Endothelial cell of umbilical vein (primary cell): Measurements from ENCODE around the gene PTGS2. TPM values are rescaled to one million over a fixed set of nuclear protein-coding genes. Genes with fewer than 3 reads are reported as not detected.

Experiments
- BruUV-seq: library from RNA; stranded (reverse); fragments of 400-500 nt; replicated peaks from 2 replicates; lab custom pipeline; 2021; lab: Mats Ljungman, UMichigan
- CTCF ChIA-PET: fragments of 300-600, 350-600 bp; sonication (Branson Sonifier 250); formaldehyde crosslinking; loops from one replicate; lab custom pipeline; 2021; ENCODE audit warnings: antibody characterized with exemption, inconsistent platforms; lab: Charles Lee
- POLR2A ChIA-PET: fragments of 300-600, 350-600 bp; sonication (Branson Sonifier 250); formaldehyde crosslinking; loops from one replicate; lab custom pipeline; 2021; ENCODE audit warnings: antibody characterized with exemption, inconsistent platforms; lab: Charles Lee
- DNase-seq: peaks from one replicate; pipeline ENCODE4 v3.0.0-alpha.2; 2011; ENCODE audit warnings: low read depth, low spot score
- FAIRE-seq: peaks from 2 replicates; lab custom pipeline; 2011; peaks lifted over from hg19 to GRCh38; lab: Jason Lieb, UNC
- H2AFZ ChIP-seq: 2 replicates; pipeline ENCODE4 v1.6.0; 2012; ENCODE audit warnings: low read depth, low read length, control low read depth, inconsistent platforms
- H3K27ac ChIP-seq: 2 replicates; pipeline ENCODE4 v1.5.1; 2011; ENCODE audit warnings: low read depth, mild to moderate bottlenecking, control low read depth, low read length, moderate library complexity; ENCODE audit not compliant: insufficient read depth
- H3K27me3 ChIP-seq, 2 experiments: 2 replicates each; pipeline versions ENCODE4 v1.6.0 to v1.6.1; 2011; ENCODE audit warnings: low read length in 2 of 2, mixed read lengths in 1 of 2; ENCODE audit not compliant: control insufficient read depth in 2 of 2, insufficient read depth in 2 of 2
- H3K36me3 ChIP-seq, 2 experiments: 2 replicates in 1 of 2; 3 replicates in 1 of 2; pipeline ENCODE4 v1.5.1; 2011; ENCODE audit warnings: low read length in 2 of 2, mild to moderate bottlenecking in 1 of 2, moderate library complexity in 1 of 2; ENCODE audit not compliant: control insufficient read depth in 2 of 2, insufficient read depth in 2 of 2; ENCODE audit errors: extremely low read depth in 1 of 2
- H3K4me1 ChIP-seq: 3 replicates; pipeline ENCODE4 v1.5.1; 2011; ENCODE audit warnings: mild to moderate bottlenecking, low read length; ENCODE audit not compliant: control insufficient read depth, insufficient read depth; ENCODE audit errors: extremely low read depth
- H3K4me2 ChIP-seq: 2 replicates; pipeline ENCODE4 v1.6.1; 2011; ENCODE audit warnings: low read length, control low read depth, mixed read lengths; ENCODE audit not compliant: insufficient read depth
- H3K4me3 ChIP-seq, 3 experiments: fragments of 200-600 bp in 1 of 3; sonication (generic), shearing (Covaris generic) in 1 of 3; replicated peaks in 1 of 3; 2 replicates each; pipeline ENCODE4 v1.5.1; 2011 to 2016; ENCODE audit warnings: control low read depth in 3 of 3, low read length in 3 of 3, mild to moderate bottlenecking in 2 of 3, inconsistent platforms in 1 of 3, low read depth in 1 of 3, moderate library complexity in 1 of 3; ENCODE audit not compliant: insufficient read depth in 1 of 3
- H3K79me2 ChIP-seq: 2 replicates; pipeline ENCODE4 v1.6.0; 2012; ENCODE audit warnings: low read length, inconsistent platforms; ENCODE audit not compliant: control insufficient read depth, insufficient read depth
- H3K9ac ChIP-seq: replicated peaks from 2 replicates; pipeline ENCODE3; 2011; ENCODE audit warnings: low read length, control low read depth; ENCODE audit not compliant: insufficient read depth; ENCODE audit errors: extremely low read depth
- H3K9me1 ChIP-seq: replicated peaks from 3 replicates; pipeline ENCODE4 v1.6.0; 2011; ENCODE audit warnings: mild to moderate bottlenecking, low read length; ENCODE audit not compliant: control insufficient read depth, insufficient read depth; ENCODE audit errors: extremely low read depth
- H3K9me3 ChIP-seq: replicated peaks from 2 replicates; pipeline ENCODE4 v1.5.1; 2012; ENCODE audit warnings: low read length, inconsistent platforms; ENCODE audit not compliant: control insufficient read depth, insufficient read depth
- H4K20me1 ChIP-seq: replicated peaks from 2 replicates; pipeline ENCODE3; 2011; ENCODE audit warnings: mild to moderate bottlenecking, low read length; ENCODE audit not compliant: control insufficient read depth, insufficient read depth; ENCODE audit errors: extremely low read depth
- EZH2 ChIP-seq: IDR thresholded peaks from 2 replicates; pipeline ENCODE4 v1.6.1; 2012; ENCODE audit warnings: borderline replicate concordance, low read depth, mild to moderate bottlenecking, moderate library complexity, low read length, inconsistent platforms; ENCODE audit not compliant: severe bottlenecking
- FOS ChIP-seq: IDR thresholded peaks from 2 replicates; pipeline ENCODE4 v1.6.1; 2011; ENCODE audit warnings: mild to moderate bottlenecking, low read length, moderate library complexity, borderline replicate concordance; ENCODE audit not compliant: insufficient read depth
- GATA2 ChIP-seq: IDR thresholded peaks from 2 replicates; pipeline ENCODE4 v1.7.0; 2011; ENCODE audit warnings: low read depth, mild to moderate bottlenecking, moderate library complexity, mixed read lengths, low read length; ENCODE audit not compliant: insufficient read length, insufficient read depth
- JUN ChIP-seq: IDR thresholded peaks from 2 replicates; pipeline ENCODE4 v1.6.1; 2011; ENCODE audit warnings: borderline replicate concordance, low read depth; ENCODE audit not compliant: insufficient read length, insufficient read depth
- MYC ChIP-seq: IDR thresholded peaks from one replicate; pipeline ENCODE4 v1.6.1; 2011; ENCODE audit warnings: mild to moderate bottlenecking, low read depth, low read length
- POLR2A ChIP-seq: IDR thresholded peaks from 2 replicates; pipeline ENCODE4 v1.6.1; 2012; ENCODE audit warnings: low read depth, mild to moderate bottlenecking, control low read depth, low read length
- POLR2AphosphoS5 ChIP-seq: IDR thresholded peaks from 2 replicates; pipeline ENCODE4 v1.6.1; 2012; ENCODE audit warnings: low read depth, mild to moderate bottlenecking, control low read depth, low read length, moderate library complexity; ENCODE audit not compliant: insufficient read depth
- dilution Hi-C: fragments of 300-500 bp; cut with MboI; formaldehyde crosslinking; loops from one replicate; pipeline ENCODE4 v1.15.0; 2019; ENCODE audit warnings: low sequenced_read_pairs; ENCODE audit not compliant: extremely low pct_ligation_motif_present
- intact Hi-C: fragments of 100-400 bp; cut with micrococcal nuclease; formaldehyde crosslinking; loops from one replicate; pipeline ENCODE4 v1.10.0; 2022
- polyA plus RNA-seq, 4 experiments: library from polyadenylated mRNA; depleted of rRNA in 3 of 4; stranded (reverse) in 3 of 4; unstranded in 1 of 4; fragments of >200 nt; gene quantifications; 2 replicates each; pipeline versions ENCODE4 v1.2.1 to v1.2.3, GENCODE V29; 2011 to 2012; ENCODE audit warnings: missing spikeins in 1 of 4
- total RNA-seq: library from RNA; stranded (reverse); gene quantifications from 2 replicates; pipeline ENCODE4 v1.2.3, GENCODE V29; 2021
- TF ChIP-seq, protein P1 (sequence below), 2 donors: IDR thresholded peaks; 1 replicate in 1 of 2; 2 replicates in 1 of 2; pipeline ENCODE4 v1.5.1; 2011; ENCODE audit warnings: low read length in 2 of 2, mild to moderate bottlenecking in 2 of 2, moderate library complexity in 2 of 2, control low read depth in 1 of 2, inconsistent platforms in 1 of 2, low read depth in 1 of 2; ENCODE audit not compliant: insufficient read depth in 1 of 2; ENCODE audit errors: extremely low read depth in 1 of 2
- TF ChIP-seq, protein P2 (sequence below): IDR thresholded peaks from 2 replicates; pipeline ENCODE4 v1.6.1; 2011; ENCODE audit not compliant: insufficient read depth, insufficient read length

The PTGS2 gene
- total and polyA plus RNA-seq, 2 donors (not counting 3 experiments of a cell fraction or from before 2014, with no cell fraction given), result 21.6 to 84.6 TPM

DNA sequence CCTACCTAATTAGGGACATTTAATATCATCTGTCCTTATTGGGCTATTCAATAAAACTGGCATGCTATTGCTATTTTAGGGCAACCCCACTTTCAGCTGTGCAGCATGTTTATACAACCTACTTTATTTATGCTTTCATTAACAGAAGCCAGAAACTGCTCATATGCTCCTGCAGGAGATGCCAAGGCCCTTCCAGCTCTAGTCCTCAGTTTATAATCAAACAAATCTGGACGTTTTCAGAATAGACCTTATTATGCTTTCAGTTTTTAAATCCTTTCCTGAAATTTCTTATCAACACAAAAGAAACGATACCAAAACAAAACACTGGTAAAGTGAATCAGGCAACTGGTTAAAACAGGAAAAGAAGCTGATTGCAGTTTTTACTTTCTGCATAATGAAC, 53.2 kb downstream of the PTGS2 start:
- no peaks in the 10 kb centered on the region for H3K9me1 ChIP-seq
- H3K79me2 ChIP-seq, result no peaks in the 10 kb centered on the region
- no peaks in the 10 kb centered on the region for H3K9me3 ChIP-seq
- peak overlapping the region; percentile 79 for H2AFZ ChIP-seq
- no peak for TF ChIP-seq FOS
- TF ChIP-seq JUN, result no peak
- no peak for TF ChIP-seq GATA2
- no peak for TF ChIP-seq POLR2A
- TF ChIP-seq, protein P1, sequence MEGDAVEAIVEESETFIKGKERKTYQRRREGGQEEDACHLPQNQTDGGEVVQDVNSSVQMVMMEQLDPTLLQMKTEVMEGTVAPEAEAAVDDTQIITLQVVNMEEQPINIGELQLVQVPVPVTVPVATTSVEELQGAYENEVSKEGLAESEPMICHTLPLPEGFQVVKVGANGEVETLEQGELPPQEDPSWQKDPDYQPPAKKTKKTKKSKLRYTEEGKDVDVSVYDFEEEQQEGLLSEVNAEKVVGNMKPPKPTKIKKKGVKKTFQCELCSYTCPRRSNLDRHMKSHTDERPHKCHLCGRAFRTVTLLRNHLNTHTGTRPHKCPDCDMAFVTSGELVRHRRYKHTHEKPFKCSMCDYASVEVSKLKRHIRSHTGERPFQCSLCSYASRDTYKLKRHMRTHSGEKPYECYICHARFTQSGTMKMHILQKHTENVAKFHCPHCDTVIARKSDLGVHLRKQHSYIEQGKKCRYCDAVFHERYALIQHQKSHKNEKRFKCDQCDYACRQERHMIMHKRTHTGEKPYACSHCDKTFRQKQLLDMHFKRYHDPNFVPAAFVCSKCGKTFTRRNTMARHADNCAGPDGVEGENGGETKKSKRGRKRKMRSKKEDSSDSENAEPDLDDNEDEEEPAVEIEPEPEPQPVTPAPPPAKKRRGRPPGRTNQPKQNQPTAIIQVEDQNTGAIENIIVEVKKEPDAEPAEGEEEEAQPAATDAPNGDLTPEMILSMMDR (IDR thresholded peaks at IDR 0.05; ENCODE audit: extremely low read depth in 1 of 2, insufficient read depth in 1 of 2, low read depth in 1 of 2, low read length in 2 of 2), result no peak
- TF ChIP-seq POLR2AphosphoS5, result no peak
- TF ChIP-seq, protein P2, sequence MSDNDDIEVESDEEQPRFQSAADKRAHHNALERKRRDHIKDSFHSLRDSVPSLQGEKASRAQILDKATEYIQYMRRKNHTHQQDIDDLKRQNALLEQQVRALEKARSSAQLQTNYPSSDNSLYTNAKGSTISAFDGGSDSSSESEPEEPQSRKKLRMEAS, result no peak
- TF ChIP-seq MYC, result no peak
- no peak for TF ChIP-seq EZH2
- H3K4me2 ChIP-seq, result peak overlapping the region; percentile 94
- peaks cover 18% of the 10 kb centered on the region for H3K4me1 ChIP-seq
- H3K27ac ChIP-seq, result peak overlapping the region; percentile 57
- FAIRE-seq, result peak; percentile 61
- H3K36me3 ChIP-seq, result no peaks in the 10 kb centered on the region
- POLR2A ChIA-PET, result no interaction called here
- intact Hi-C loops, result no loop called here
- peak; percentile 61 for DNase-seq
- H4K20me1 ChIP-seq, result no peaks in the 10 kb centered on the region
- H3K27me3 ChIP-seq, result no peaks in the 10 kb centered on the region
- dilution Hi-C loops, result no loop called here
- peak overlapping the region; percentile 69 for H3K9ac ChIP-seq
- no TSS peak for BruUV-seq
- peak overlapping the region in 1 of 3 experiments; percentile 23 for H3K4me3 ChIP-seq
- CTCF ChIA-PET, result interaction anchor here (0.8 to 2.3 kb wide), 15 partner anchors 14 to 309 kb away, joined by 3 to 11 read pairs (median 3); partner anchors contain the start of gene PTGS2
